Fibroblast of villous mesenchyme (primary cell): ENCODE results near the gene LRIF1. TPM values are rescaled to one million over a fixed set of nuclear protein-coding genes. Genes with fewer than 3 reads are reported as not detected.

Experiments used
- DNase-seq: peaks from one replicate; pipeline ENCODE4 v3.0.0-alpha.2; 2010; ENCODE audit warnings: low read depth
- H3K4me3 ChIP-seq: 2 replicates; pipeline ENCODE4 v1.5.1; 2011; ENCODE audit warnings: low read depth, mild to moderate bottlenecking, low read length
- total RNA-seq: library from RNA; depleted of rRNA; stranded (reverse); fragments of >200 nt; gene quantifications from 2 replicates; pipeline ENCODE4 v1.2.3, GENCODE V29; 2012
- TF ChIP-seq, protein P1 (sequence below): IDR thresholded peaks from 2 replicates; pipeline ENCODE4 v1.5.1; 2012; ENCODE audit warnings: low read depth, mild to moderate bottlenecking, low read length; ENCODE audit not compliant: insufficient read depth

The LRIF1 gene
- total RNA-seq, 1 donor = 19.4 TPM

DNA sequence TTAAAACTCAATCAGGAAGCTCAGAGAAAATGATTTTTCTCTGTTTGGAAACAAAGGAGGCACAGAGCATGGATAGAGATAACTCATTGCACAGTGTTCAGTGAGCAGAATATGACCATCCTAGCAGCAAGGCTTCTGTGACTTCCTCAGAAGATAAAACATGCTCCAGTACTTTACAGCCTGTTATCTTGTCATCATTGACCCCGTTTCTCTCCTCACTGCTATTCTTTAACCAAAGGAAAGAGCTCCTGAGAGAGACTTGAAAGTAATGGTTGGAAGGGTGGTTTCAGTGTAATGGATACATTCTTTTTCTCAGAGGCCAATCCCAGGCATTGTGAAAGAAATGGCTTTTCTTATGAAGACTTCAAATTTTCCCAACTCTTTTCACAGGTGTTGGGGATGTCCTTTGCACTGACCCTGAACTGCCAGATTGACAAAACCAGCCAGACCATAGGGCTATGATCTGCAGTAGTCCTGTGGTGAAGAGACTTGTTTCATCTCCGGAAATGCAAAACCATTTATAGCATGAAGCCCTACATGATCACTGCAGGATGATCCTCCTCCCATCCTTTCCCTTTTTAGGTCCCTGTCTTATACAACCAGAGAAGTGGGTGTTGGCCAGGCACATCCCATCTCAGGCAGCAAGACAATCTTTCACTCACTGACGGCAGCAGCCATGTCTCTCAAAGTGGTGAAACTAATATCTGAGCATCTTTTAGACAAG lies 64.8 kb downstream of the LRIF1 start:
- H3K4me3 ChIP-seq = no peak overlapping the region
- TF ChIP-seq, protein P1, sequence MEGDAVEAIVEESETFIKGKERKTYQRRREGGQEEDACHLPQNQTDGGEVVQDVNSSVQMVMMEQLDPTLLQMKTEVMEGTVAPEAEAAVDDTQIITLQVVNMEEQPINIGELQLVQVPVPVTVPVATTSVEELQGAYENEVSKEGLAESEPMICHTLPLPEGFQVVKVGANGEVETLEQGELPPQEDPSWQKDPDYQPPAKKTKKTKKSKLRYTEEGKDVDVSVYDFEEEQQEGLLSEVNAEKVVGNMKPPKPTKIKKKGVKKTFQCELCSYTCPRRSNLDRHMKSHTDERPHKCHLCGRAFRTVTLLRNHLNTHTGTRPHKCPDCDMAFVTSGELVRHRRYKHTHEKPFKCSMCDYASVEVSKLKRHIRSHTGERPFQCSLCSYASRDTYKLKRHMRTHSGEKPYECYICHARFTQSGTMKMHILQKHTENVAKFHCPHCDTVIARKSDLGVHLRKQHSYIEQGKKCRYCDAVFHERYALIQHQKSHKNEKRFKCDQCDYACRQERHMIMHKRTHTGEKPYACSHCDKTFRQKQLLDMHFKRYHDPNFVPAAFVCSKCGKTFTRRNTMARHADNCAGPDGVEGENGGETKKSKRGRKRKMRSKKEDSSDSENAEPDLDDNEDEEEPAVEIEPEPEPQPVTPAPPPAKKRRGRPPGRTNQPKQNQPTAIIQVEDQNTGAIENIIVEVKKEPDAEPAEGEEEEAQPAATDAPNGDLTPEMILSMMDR = no peak
- DNase-seq = no peak

DNA sequence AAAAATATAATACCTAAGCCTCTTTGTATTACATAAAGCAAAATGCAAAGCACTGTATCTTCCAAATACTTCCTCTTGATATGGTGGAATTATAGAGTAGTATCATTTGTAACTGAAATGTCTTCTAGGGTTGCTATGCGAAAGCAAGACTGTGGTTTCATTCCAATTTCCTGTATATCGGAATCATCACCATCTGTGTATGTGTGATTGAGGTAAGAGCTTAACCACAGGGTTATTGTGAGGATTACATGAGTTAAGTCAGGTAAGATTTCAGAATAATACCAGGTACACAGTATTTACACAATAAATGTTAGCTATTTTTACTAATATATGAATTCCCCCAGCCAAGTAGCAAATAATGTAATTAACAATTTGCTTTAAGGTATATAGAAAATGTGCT lies 66.0 kb downstream of the LRIF1 start:
- DNase-seq = no peak
- TF ChIP-seq, protein P1 = no peak
- no peak overlapping the region for H3K4me3 ChIP-seq

Other genes starting within 250 kb of the LRIF1 start
- gene CD53, start 90.8 kb downstream of the LRIF1 start, total RNA-seq = not detected in 2 replicates
- gene DRAM2, start 176.2 kb upstream of the LRIF1 start, total RNA-seq = 37.7 and 58.3 TPM in 2 replicates
- gene CEPT1, start 176.3 kb upstream of the LRIF1 start, total RNA-seq = 24.8 and 59.2 TPM in 2 replicates
- gene DENND2D, start 236.7 kb upstream of the LRIF1 start, total RNA-seq = 2.3 and 4.3 TPM in 2 replicates